Fibroblast of the aortic adventitia (primary cell): Measurements from ENCODE around the gene FRMD4A. TPM values are rescaled to one million over a fixed set of nuclear protein-coding genes. Genes with fewer than 3 reads are reported as not detected.

Experiments used
- DNase-seq: peaks from one replicate; pipeline ENCODE4 v3.0.0-alpha.2; 2010; ENCODE audit warnings: low read depth
- H3K4me3 ChIP-seq: 2 replicates; pipeline ENCODE4 v1.5.1; 2011; ENCODE audit warnings: low read depth, mild to moderate bottlenecking, control low read depth, low read length, moderate library complexity
- CTCF ChIP-seq: IDR thresholded peaks from 2 replicates; pipeline ENCODE4 v1.5.1; 2011; ENCODE audit warnings: mild to moderate bottlenecking, low read length, control low read depth, inconsistent platforms; ENCODE audit not compliant: insufficient read depth
- total RNA-seq: library from RNA; depleted of rRNA; stranded (reverse); fragments of >200 nt; gene quantifications from 2 replicates; pipeline ENCODE4 v1.2.3, GENCODE V29; 2012; ENCODE audit warnings: low replicate concordance

FRMD4A gene
- total RNA-seq, 1 donor: 42.4 TPM

- no peak for TF ChIP-seq CTCF
- DNase-seq: no peak
Observed at GRCh38 chr10:13701157-13701919, 629.4 kb downstream of the FRMD4A start.

GRCh38 chr10:13700473-13701144 is 630.1 kb downstream of the FRMD4A start:
- TF ChIP-seq CTCF: no peak
- no peak for DNase-seq
- no peak overlapping the region for H3K4me3 ChIP-seq

More at GRCh38 chr10:13701157-13701919, 629.4 kb downstream of the FRMD4A start:
- no peak overlapping the region for H3K4me3 ChIP-seq

DNA sequence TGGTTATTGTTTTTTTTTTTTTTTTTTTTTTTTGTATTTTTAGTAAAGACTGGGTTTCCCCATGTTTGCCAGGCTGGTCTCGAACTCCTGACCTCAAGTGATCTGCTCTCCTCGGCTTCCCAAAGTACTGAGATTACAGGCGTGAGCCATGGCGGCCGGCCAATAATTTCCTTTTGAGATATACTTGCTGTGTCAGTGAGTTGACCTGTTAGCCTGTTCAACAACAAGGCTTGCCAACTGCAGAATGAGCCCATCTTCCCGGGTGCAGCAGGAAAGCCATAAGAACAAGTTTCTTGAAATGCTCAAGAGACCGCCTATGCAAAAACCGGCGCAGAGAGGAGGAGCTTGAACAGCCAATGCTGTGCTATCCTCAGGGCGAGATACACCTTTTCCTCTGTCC is 631.5 kb downstream of the FRMD4A start:
- no peak overlapping the region for H3K4me3 ChIP-seq
- DNase-seq: no peak
- TF ChIP-seq CTCF: no peak

DNA sequence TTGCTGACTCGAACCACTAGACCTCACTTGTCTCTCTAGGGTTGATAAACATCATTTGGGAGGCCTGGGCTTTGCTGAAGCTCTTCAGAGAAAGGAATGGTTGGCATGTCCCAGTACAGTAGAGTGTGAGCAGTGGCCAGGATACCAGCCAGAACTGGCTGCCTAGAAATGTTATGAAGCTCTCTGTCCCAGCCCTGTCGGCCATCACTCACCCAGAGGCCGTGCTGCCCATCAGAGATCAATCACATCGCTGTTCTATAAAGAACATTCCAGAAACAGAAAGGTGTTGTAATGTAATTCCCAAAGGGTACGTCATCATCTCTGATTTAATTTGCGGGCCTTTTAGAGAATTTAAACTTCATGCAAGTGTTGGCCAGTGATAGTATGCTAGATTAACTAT is 632.5 kb downstream of the FRMD4A start:
- DNase-seq: no peak
- no peak for TF ChIP-seq CTCF
- H3K4me3 ChIP-seq: no peak overlapping the region

DNA sequence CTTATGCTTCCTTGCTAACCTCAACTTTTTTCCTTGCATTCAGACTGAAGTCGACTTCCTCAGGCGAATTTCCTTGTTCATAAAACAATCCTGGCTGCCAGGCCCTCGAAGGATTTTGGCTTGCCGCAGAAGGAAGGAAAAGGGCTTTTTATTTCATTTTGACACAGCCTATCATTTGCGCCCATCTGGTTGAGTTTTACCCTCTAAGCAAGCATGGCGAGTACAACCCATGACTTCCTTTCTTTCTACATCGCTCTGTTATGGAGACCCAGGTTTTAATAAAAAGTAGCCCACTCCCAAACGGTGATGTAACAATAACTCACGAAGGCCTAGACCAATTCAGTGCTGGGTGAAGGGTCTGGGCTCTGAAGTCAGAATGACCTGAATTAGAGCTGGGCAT is 634.7 kb downstream of the FRMD4A start:
- H3K4me3 ChIP-seq: no peak overlapping the region
- no peak for DNase-seq
- TF ChIP-seq CTCF: no peak

GRCh38 chr10:13695588-13695987 is 635.1 kb downstream of the FRMD4A start:
- no peak overlapping the region for H3K4me3 ChIP-seq
- TF ChIP-seq CTCF: no peak
- DNase-seq: no peak
